Lower lobe of right lung (tissue), 2 donors: ENCODE measurements around the gene ABCC3. TPM values are rescaled to one million over a fixed set of nuclear protein-coding genes. Genes with fewer than 3 reads are reported as not detected.

ENCODE experiments used
- ATAC-seq, 2 donors: fragments of 200-7000 bp; cut with Tn5 transposase; one replicate each; pipeline ENCODE4 v1.9.1; 2020 to 2022; ENCODE audit warnings: mild to moderate bottlenecking in 2 of 2, moderate library complexity in 2 of 2
- DNase-seq: peaks from one replicate; pipeline ENCODE4 v3.0.0-alpha.2; 2020
- H3K27ac ChIP-seq: fragments of 200-600 bp; one replicate; pipeline ENCODE4 v1.8.0; 2022
- H3K27me3 ChIP-seq: fragments of 200-600 bp; one replicate; pipeline ENCODE4 v1.8.0; 2022; ENCODE audit warnings: low read depth
- H3K36me3 ChIP-seq: fragments of 200-600 bp; one replicate; pipeline ENCODE4 v1.8.0; 2022; ENCODE audit warnings: mild to moderate bottlenecking
- H3K4me1 ChIP-seq: fragments of 200-600 bp; one replicate; pipeline ENCODE4 v1.8.0; 2022
- H3K4me3 ChIP-seq: fragments of 200-600 bp; one replicate; pipeline ENCODE4 v1.8.0; 2022; ENCODE audit warnings: mild to moderate bottlenecking
- H3K9me3 ChIP-seq: fragments of 200-600 bp; one replicate; pipeline ENCODE4 v1.8.0; 2022
- CTCF ChIP-seq: fragments of 200-600 bp; IDR thresholded peaks from one replicate; pipeline ENCODE4 v1.8.0; 2022; ENCODE audit warnings: antibody characterized with exemption, mild to moderate bottlenecking
- intact Hi-C: fragments of 100-400 bp; cut with DNase I; formaldehyde crosslinking; loops from one replicate; pipeline ENCODE4 v1.11.0; 2022
- total RNA-seq: library from RNA; stranded (reverse); fragmentation: NEBNext Ultra II Directional; extraction: Animal tissue kit (Norgen Biotek cat#: 25700); gene quantifications from one replicate; pipeline ENCODE4 v1.2.1, GENCODE V29; 2021
- donor health status: DM: no; HTN: yes; CAD: no; lungs with severe emphysema.

The ABCC3 gene
- total RNA-seq, 1 donor from 2014 or later = 41.7 TPM

DNA sequence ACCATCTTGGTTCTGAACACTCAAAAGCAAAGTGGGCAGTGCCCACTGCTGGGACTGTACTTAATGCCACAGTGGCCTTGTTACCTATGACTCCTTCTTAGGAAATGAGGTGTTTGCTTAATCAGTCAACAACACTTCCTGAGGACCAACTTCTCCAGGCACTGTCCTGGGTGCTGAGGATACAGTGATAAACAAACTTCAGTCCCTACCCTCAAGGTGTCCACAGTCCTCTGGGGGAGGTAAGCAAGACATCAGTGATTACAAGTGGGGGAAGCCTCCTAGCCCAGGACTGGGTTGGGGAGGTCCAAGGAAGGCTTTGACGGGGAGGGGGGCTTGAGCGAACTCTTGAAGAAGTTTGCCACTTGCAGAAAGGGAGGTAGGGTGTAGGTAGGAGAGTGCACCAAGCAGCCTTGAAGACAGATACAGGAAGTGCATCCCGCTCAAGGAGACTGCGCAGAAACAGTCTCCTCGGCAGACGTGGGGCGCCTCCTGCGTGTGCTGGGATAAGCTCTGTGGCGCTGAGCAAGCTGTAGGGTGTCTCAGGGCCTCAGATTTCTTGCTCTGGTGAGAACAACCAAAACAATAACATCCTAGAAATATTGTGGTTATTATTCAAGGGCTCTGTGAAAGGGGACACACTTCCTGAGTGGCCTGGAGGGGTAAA, 2.6 kb upstream of the ABCC3 start:
- no peaks in the 10 kb centered on the region for H3K36me3 ChIP-seq
- DNase-seq (no peak), ATAC-seq (no peak)
- no peak for TF ChIP-seq CTCF
- intact Hi-C loops = no loop called here
- no peak overlapping the region for H3K4me3 ChIP-seq
- no peak overlapping the region for H3K27ac ChIP-seq
- H3K4me1 ChIP-seq = peaks cover 38% of the 10 kb centered on the region
- no peaks in the 10 kb centered on the region for H3K9me3 ChIP-seq
- peaks cover 57% of the 10 kb centered on the region for H3K27me3 ChIP-seq

GRCh38 chr17:50632637-50633036, 2.0 kb upstream of the ABCC3 start:
- Histone ChIP-seq H3K4me3 (no peak overlapping the region), H3K36me3 (no peaks in the 10 kb centered on the region), H3K9me3 (no peaks in the 10 kb centered on the region), H3K27ac (no peak overlapping the region), H3K27me3 (peaks cover 51% of the 10 kb centered on the region), H3K4me1 (peaks cover 38% of the 10 kb centered on the region)
- DNase-seq = no peak
- ATAC-seq = no peak
- intact Hi-C loops = no loop called here
- no peak for TF ChIP-seq CTCF

DNA sequence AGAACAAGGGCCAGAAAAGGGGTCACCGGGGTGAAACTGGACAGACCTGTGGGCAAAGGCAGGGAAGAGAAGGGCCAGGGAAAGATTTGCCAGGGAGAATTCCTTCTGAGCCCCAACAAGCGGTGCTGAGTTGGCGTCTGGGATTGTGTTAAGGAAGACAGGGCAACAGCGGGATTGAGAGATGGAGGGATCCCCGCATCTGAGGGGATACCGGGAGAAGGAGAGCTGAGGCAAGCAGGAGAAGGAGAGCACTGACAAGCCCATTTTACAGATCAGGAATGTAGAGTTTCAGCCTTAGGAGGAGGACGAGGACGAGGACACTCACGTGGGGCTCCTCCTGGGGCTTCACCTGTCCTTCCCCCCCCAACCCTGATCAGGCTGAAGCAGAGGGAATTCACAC, 998 bp upstream of the ABCC3 start:
- no peak for ATAC-seq
- intact Hi-C loops = no loop called here

DNA sequence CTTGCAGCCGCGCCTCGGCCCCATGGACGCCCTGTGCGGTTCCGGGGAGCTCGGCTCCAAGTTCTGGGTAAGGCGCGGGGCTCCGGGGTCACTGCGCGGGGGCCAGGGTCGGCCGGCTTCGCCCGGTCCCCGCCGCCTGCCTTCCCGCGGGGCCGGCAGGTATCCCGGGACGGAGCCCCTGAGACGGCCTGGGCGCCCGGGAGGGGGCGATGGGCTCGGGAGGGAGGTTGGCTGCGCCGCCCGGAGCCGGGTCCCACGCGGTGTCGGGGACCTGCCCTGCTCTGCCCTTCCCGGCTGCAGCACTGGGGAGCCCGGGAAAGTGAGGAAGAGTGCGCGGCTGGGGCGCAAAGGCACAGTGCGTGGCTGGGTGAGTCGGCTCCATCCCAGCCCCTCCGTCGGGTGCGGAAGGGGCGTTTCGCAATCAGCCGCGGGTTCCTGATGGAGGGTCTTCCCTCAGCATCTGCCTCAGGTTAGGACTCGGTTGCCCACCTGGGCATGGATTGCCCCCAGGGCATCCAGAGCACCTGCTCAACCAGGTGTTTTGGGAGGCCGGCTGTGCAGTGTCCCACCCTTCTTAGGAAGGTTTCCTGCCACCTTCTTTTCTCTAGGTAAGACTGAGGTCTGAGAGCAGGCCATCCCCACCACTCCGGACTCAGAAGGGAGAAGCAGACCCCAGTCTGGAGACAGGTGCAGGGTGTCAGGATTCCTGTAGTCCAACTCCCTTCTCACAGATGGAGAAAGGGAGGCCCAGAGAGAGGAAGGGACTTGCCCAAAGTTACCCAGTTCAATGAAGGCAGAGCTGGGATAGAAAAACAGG, 442 bp downstream of the ABCC3 start:
- ATAC-seq (peak; percentile 5 to 11), DNase-seq (no peak)
- H3K9me3 ChIP-seq = no peaks in the 10 kb centered on the region
- peaks cover 56% of the 10 kb centered on the region for H3K4me1 ChIP-seq
- peak overlapping the region; percentile 64 for H3K27ac ChIP-seq
- H3K27me3 ChIP-seq = peaks cover 28% of the 10 kb centered on the region
- no peaks in the 10 kb centered on the region for H3K36me3 ChIP-seq
- peak overlapping the region; percentile 59 for H3K4me3 ChIP-seq
- intact Hi-C loops = no loop called here
- no peak for TF ChIP-seq CTCF

More for the DNA sequence above, 998 bp upstream of the ABCC3 start:
- Histone ChIP-seq H3K27ac (no peak overlapping the region), H3K27me3 (peaks cover 40% of the 10 kb centered on the region), H3K9me3 (no peaks in the 10 kb centered on the region), H3K4me3 (no peak overlapping the region), H3K36me3 (no peaks in the 10 kb centered on the region), H3K4me1 (peaks cover 41% of the 10 kb centered on the region)
- no peak for TF ChIP-seq CTCF
- no peak for DNase-seq

GRCh38 chr17:50635732-50635981, 976 bp downstream of the ABCC3 start:
- H3K27ac ChIP-seq = no peak overlapping the region
- peak overlapping the region; percentile 59 for H3K4me3 ChIP-seq
- ATAC-seq = no peak
- peaks cover 23% of the 10 kb centered on the region for H3K27me3 ChIP-seq
- no peaks in the 10 kb centered on the region for H3K9me3 ChIP-seq
- TF ChIP-seq CTCF = no peak
- no peak for DNase-seq
- intact Hi-C loops = no loop called here
- H3K36me3 ChIP-seq = no peaks in the 10 kb centered on the region
- peaks cover 60% of the 10 kb centered on the region for H3K4me1 ChIP-seq
